Chondrocyte (in vitro differentiated cells): ENCODE results near the gene STK4. TPM values are rescaled to one million over a fixed set of nuclear protein-coding genes. Genes with fewer than 3 reads are reported as not detected.

Source experiments
- DNase-seq: peaks from one replicate; pipeline ENCODE4 v3.0.0; 2021; ENCODE audit warnings: mixed read lengths, low spot score
- H3K27ac Mint-ChIP-seq: one replicate; pipeline ENCODE4 v1.8.0; 2021; ENCODE audit warnings: mild to moderate bottlenecking, moderate library complexity, mixed read lengths; ENCODE audit not compliant: unreplicated experiment
- H3K27me3 Mint-ChIP-seq: 2 replicates; pipeline ENCODE4 v1.8.0; 2021; ENCODE audit warnings: low read depth, mixed read lengths
- H3K36me3 Mint-ChIP-seq: 2 replicates; pipeline ENCODE4 v1.8.0; 2021; ENCODE audit warnings: low read depth, mixed read lengths
- H3K4me1 Mint-ChIP-seq: 2 replicates; pipeline ENCODE4 v1.8.0; 2021; ENCODE audit warnings: low read depth, mild to moderate bottlenecking, mixed read lengths
- H3K4me3 Mint-ChIP-seq: one replicate; pipeline ENCODE4 v1.8.0; 2021; ENCODE audit warnings: mild to moderate bottlenecking, moderate library complexity, mixed read lengths; ENCODE audit not compliant: unreplicated experiment
- H3K9me3 Mint-ChIP-seq: 2 replicates; pipeline ENCODE4 v1.8.0; 2021; ENCODE audit warnings: low read depth, mixed read lengths
- long read RNA-seq: library from polyadenylated mRNA; stranded (forward); transcript quantifications from one replicate; pipeline ENCODE4 v2.0.0, GENCODE V29; 2021
- total RNA-seq: library from RNA; stranded (reverse); gene quantifications from 3 replicates; pipeline ENCODE4 v1.2.1, GENCODE V29; 2021
- TF ChIP-seq, protein P1 (sequence below): fragments of 200-600 bp; sonication (generic); IDR thresholded peaks from 2 replicates; pipeline ENCODE4 v1.5.0; 2021; ENCODE audit warnings: antibody characterized with exemption, mild to moderate bottlenecking, moderate library complexity

The STK4 gene
- total RNA-seq: 21.7 to 24.2 TPM (median 23.4 TPM) in 3 replicates
- long read RNA-seq, full-length matches to known transcripts: 6 of 7 reads
- long read RNA-seq, partial matches to known transcripts: 0 of 7 reads
- long read RNA-seq, other reads (novel, unspliced or antisense): 1 of 7 reads

DNA sequence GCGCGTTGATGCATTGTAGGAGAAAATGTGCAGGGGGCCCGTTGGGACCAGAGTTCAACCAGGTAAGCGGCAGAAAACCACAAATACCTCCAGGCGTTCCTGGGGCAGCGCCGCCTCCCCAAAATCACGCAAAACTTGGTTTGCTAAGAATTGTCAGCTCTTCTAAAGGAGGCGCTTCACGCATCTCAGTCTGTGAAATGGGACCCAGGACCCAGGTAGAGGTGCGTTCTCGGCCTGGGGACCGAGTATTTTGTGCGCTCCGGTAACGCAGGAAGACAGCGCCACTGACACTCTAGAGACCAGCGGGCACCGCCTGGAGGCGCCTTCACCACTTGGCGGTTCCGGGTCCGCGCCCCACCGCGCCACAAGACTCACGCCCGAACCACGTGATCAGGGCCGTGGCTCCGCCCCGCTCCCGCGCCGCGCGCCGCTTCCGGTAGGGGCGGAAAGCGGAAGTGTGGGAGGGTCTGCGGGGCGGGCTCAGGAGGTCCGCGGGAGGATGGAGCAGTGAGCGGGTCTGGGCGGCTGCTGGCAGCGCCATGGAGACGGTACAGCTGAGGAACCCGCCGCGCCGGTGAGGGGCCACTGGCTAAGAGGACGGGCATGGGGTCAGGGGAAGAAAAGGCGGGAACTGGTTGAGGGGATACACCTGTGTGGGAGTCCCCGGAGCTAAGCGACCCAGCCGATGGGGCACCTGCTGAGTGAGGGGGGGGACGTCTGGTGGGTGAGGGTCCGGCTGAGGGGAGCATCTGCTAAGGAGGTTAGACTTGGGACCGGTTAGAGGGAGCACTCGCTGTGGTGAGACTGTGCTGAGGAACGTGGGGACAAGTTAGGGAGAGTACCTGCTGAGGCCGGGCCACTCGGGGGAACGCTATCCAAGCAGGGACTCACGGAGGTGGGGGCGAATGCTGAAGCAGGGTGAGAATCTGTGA lies at the start of gene STK4:
TSS of gene STK4 (plus strand) at position 483 of the 932 bp plus-strand sequence. CDS start at position 540, 57 bp downstream.
- Mint-ChIP-seq H3K4me1 (peaks cover 41% of the 10 kb centered on the region), H3K27me3 (no peaks in the 10 kb centered on the region), H3K4me3 (peak within 1 kb of the TSS; percentile 98), H3K9me3 (no peaks in the 10 kb centered on the region), H3K27ac (peak within 1 kb of the TSS; percentile 85), H3K36me3 (no peaks in the 10 kb centered on the region)
- TF ChIP-seq, protein P1, sequence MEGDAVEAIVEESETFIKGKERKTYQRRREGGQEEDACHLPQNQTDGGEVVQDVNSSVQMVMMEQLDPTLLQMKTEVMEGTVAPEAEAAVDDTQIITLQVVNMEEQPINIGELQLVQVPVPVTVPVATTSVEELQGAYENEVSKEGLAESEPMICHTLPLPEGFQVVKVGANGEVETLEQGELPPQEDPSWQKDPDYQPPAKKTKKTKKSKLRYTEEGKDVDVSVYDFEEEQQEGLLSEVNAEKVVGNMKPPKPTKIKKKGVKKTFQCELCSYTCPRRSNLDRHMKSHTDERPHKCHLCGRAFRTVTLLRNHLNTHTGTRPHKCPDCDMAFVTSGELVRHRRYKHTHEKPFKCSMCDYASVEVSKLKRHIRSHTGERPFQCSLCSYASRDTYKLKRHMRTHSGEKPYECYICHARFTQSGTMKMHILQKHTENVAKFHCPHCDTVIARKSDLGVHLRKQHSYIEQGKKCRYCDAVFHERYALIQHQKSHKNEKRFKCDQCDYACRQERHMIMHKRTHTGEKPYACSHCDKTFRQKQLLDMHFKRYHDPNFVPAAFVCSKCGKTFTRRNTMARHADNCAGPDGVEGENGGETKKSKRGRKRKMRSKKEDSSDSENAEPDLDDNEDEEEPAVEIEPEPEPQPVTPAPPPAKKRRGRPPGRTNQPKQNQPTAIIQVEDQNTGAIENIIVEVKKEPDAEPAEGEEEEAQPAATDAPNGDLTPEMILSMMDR: peak; percentile 75
- DNase-seq: peak; percentile 96

DNA sequence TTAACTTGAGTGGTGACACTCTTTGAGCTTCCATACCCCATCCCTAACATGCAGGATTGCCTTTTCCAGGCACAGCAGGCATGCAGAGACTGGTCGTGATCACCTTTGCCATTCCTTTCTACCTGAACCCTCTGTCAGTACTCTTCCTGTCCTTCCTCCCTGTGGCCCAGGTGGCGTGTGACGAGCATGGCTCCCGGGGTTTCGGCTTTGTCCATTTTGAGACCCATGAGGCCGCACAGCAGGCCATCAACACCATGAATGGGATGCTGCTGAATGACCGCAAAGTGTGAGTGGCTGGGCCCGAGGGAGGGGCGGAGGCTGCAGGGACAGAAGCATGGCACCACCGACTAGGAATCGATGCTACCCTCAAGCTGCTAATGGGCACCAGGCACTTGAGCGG lies 49.7 kb upstream of the STK4 start:
- Mint-ChIP-seq H3K36me3 (peaks cover 11% of the 10 kb centered on the region), H3K27ac (no peak overlapping the region), H3K4me1 (peaks cover 1% of the 10 kb centered on the region), H3K4me3 (no peak overlapping the region), H3K27me3 (no peaks in the 10 kb centered on the region), H3K9me3 (no peaks in the 10 kb centered on the region)
- TF ChIP-seq, protein P1: no peak
- DNase-seq: no peak

DNA sequence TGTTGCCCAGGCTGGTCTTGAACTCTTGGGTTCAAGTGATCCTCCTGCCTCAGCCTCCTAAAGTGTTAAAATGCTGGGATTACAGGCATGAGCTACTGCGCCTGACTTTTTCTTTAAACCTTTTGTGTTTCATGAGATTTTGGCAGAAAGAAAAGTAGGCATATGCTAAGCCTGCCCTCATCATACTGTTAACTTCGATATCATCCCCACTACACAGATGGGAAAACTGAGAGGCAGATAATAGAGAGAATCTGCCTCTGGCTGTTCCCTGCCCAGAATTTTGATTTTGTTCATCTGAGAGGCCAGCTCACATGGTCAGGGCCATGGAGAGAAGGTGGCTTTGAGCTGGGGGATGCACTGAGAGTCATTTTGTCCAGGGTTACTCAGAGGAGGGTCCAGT lies 48.9 kb upstream of the STK4 start:
- H3K4me3 Mint-ChIP-seq: no peak overlapping the region
- no peak overlapping the region for H3K27ac Mint-ChIP-seq
- H3K4me1 Mint-ChIP-seq: no peaks in the 10 kb centered on the region
- no peaks in the 10 kb centered on the region for H3K9me3 Mint-ChIP-seq
- TF ChIP-seq, protein P1: no peak
- H3K36me3 Mint-ChIP-seq: peaks cover 10% of the 10 kb centered on the region
- no peaks in the 10 kb centered on the region for H3K27me3 Mint-ChIP-seq
- DNase-seq: no peak

DNA sequence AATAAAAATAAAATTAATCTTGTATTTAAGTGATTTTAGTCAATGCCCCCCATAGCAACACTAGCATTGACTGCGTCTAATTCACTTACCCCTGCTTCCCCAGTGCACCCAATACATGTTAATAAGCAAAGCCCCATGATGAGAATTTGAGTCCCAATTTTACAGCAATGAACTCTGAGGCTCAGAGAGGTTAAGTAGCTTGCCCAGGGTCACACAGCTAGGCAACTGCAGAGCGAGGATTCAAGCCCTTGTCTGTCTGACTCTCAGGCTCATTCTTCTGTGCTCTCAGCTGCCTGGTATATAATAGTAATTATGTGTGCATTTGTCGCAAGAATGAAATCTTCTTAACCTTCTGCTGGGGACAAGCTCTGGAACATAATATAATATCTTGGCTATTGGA lies 48.0 kb upstream of the STK4 start:
- TF ChIP-seq, protein P1: no peak
- DNase-seq: no peak
- no peaks in the 10 kb centered on the region for H3K27me3 Mint-ChIP-seq
- no peak overlapping the region for H3K27ac Mint-ChIP-seq
- no peaks in the 10 kb centered on the region for H3K4me1 Mint-ChIP-seq
- no peaks in the 10 kb centered on the region for H3K9me3 Mint-ChIP-seq
- peaks cover 1% of the 10 kb centered on the region for H3K36me3 Mint-ChIP-seq
- no peak overlapping the region for H3K4me3 Mint-ChIP-seq

DNA sequence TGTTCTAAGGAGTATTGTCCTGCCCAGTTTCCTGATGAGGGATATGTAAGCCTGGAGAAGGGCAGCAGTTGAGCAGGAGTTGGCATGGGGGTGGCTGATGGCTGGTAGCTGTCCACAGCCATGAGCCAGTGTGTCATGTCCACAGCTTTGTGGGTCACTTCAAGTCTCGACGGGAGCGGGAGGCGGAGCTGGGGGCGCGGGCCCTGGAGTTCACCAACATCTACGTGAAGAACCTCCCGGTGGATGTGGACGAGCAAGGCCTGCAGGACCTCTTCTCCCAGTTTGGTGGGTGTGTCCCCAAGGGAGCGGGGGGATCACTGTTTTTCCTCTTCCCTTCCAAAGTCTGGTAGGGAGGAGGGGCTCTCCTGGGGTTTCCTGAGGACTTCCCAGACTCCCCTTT lies 47.6 kb upstream of the STK4 start:
- DNase-seq: no peak
- no peak overlapping the region for H3K4me3 Mint-ChIP-seq
- TF ChIP-seq, protein P1: no peak
- H3K27ac Mint-ChIP-seq: no peak overlapping the region
- H3K4me1 Mint-ChIP-seq: no peaks in the 10 kb centered on the region
- peaks cover 1% of the 10 kb centered on the region for H3K36me3 Mint-ChIP-seq
- H3K27me3 Mint-ChIP-seq: no peaks in the 10 kb centered on the region
- no peaks in the 10 kb centered on the region for H3K9me3 Mint-ChIP-seq
